Spinal cord (tissue), 10 donors: Measurements from ENCODE around the gene FOXJ2. TPM values are rescaled to one million over a fixed set of nuclear protein-coding genes. Genes with fewer than 3 reads are reported as not detected.
"Not testable (repeated sequence)": the region's sequence is repeated elsewhere in the genome, so short reads cannot be mapped to it uniquely, and the experiment has no call there.

Experiments
- DNase-seq, 6 donors: peaks; one replicate each; pipeline versions ENCODE4 v3.0.0 to v3.0.0-alpha.2; 2013 to 2015; ENCODE audit warnings: low spot score in 6 of 6, low read depth in 4 of 6
- H3K27ac ChIP-seq: one replicate; pipeline ENCODE4 v1.5.1; 2013; ENCODE audit warnings: low read depth, low read length, control low read depth
- H3K27me3 ChIP-seq: one replicate; pipeline ENCODE4 v1.6.1; 2013; ENCODE audit warnings: low read length; ENCODE audit not compliant: control insufficient read depth, insufficient read depth
- H3K36me3 ChIP-seq: one replicate; pipeline ENCODE4 v1.6.1; 2013; ENCODE audit warnings: low read length; ENCODE audit not compliant: control insufficient read depth, insufficient read depth
- H3K4me1 ChIP-seq: one replicate; pipeline ENCODE4 v1.6.1; 2013; ENCODE audit warnings: low read length; ENCODE audit not compliant: control insufficient read depth, insufficient read depth
- H3K4me3 ChIP-seq: one replicate; pipeline ENCODE4 v1.5.1; 2013; ENCODE audit warnings: low read depth, low read length, control low read depth
- H3K9me3 ChIP-seq: one replicate; pipeline ENCODE4 v1.6.1; 2013; ENCODE audit warnings: low read length; ENCODE audit not compliant: control insufficient read depth, insufficient read depth
- WGBS: methylation state at CpG from one replicate; pipeline ENCODE4 v1.1.5; 2013; ENCODE audit warnings: missing lambda C conversion rate; ENCODE audit not compliant: insufficient coverage; 5-methylcytosine and 5-hydroxymethylcytosine counted together
- polyA plus RNA-seq, 2 donors: library from polyadenylated mRNA; unstranded; fragments of 120-200 nt; gene quantifications; one replicate each; pipeline ENCODE4 v1.2.1, GENCODE V29; 2013; ENCODE audit not compliant: insufficient read length in 2 of 2
- total RNA-seq, 2 donors: library from RNA; depleted of rRNA in 1 of 2; stranded (reverse); fragments of 120-200 nt in 1 of 2; fragments of >200 nt in 1 of 2; gene quantifications; one replicate each; pipeline versions ENCODE4 v1.2.3 to v1.2.4, GENCODE V29; 2013 to 2014
- donor health status: healthy.

Gene FOXJ2
- total and polyA plus RNA-seq, 4 donors: 9.5 to 18.7 (median 14.7) TPM

- peaks cover 3% of the 10 kb centered on the region for H3K4me1 ChIP-seq
- H3K9me3 ChIP-seq: no peaks in the 10 kb centered on the region
- no peaks in the 10 kb centered on the region for H3K36me3 ChIP-seq
- no peak overlapping the region for H3K4me3 ChIP-seq
- H3K27ac ChIP-seq: no peak overlapping the region
- DNase-seq: no peak
- 84% methylated on average over 3 of the region's 4 CpGs for WGBS
- H3K27me3 ChIP-seq: no peaks in the 10 kb centered on the region
Measured at GRCh38 chr12:8076366-8076765, 43.9 kb downstream of the FOXJ2 start.

- H3K9me3 ChIP-seq: no peaks in the 10 kb centered on the region
- no peak overlapping the region for H3K4me3 ChIP-seq
- H3K36me3 ChIP-seq: no peaks in the 10 kb centered on the region
- no peak overlapping the region for H3K27ac ChIP-seq
- no peaks in the 10 kb centered on the region for H3K27me3 ChIP-seq
- H3K4me1 ChIP-seq: peaks cover 3% of the 10 kb centered on the region
- no peak for DNase-seq
- WGBS: no CpG with 5 or more reads among the region's 4 CpGs
Measured at GRCh38 chr12:8077207-8077606, 44.7 kb downstream of the FOXJ2 start.

DNA sequence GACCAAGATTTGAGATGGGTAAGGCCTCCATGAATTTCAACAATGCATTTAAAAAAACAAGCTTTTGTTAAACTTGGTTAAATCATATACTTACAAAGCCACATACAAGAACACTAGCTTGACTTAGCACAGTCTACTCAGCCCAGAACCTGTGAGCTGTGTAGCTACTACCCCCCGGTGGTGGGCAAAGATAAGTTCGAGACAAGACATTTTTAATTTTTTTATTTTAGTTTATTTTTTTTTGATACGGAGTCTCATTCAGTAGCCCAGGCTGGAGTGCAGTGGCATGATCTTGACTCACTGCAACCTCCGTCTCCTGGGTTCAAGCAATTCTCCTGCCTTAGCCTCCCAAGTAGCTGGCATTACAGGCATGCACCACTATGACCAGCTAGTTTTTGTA, 45.9 kb downstream of the FOXJ2 start:
- WGBS: no CpG with 5 or more reads among the region's 4 CpGs
- peak in 2 of 6 donors; percentile 49 to 68 for DNase-seq

GRCh38 chr12:8078916-8079315, 46.4 kb downstream of the FOXJ2 start:
- 89% methylated on average over 1 of the region's 2 CpGs for WGBS
- H3K4me1 ChIP-seq: peaks cover 10% of the 10 kb centered on the region
- H3K9me3 ChIP-seq: no peaks in the 10 kb centered on the region
- H3K36me3 ChIP-seq: peaks cover 2% of the 10 kb centered on the region
- H3K27me3 ChIP-seq: no peaks in the 10 kb centered on the region
- no peak overlapping the region for H3K27ac ChIP-seq
- H3K4me3 ChIP-seq: no peak overlapping the region
- DNase-seq: peak in 1 of 6 donors; percentile 7

More for the DNA sequence above, 45.9 kb downstream of the FOXJ2 start:
- Histone ChIP-seq H3K36me3 (no peaks in the 10 kb centered on the region), H3K4me1 (peaks cover 5% of the 10 kb centered on the region), H3K9me3 (no peaks in the 10 kb centered on the region), H3K4me3 (no peak overlapping the region), H3K27me3 (no peaks in the 10 kb centered on the region), H3K27ac (no peak overlapping the region)

DNA sequence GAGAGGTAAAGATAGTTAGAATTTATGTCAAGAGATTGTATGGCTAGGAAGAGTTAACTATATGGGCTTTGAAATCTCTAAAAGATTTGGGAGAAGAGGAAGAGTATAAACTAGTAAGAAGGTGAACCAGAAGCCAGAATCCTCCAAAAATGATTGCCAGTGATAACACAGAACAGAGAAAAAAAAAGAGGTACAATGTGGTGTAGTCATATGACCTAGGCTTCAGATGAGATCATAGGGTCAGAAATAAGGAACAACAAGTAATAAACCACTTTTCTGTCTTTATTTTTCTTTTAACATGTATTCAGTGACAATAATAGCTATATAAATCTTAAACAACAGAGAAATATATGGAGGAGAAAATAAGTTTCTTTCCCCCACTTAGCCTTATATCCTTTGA, 47.6 kb downstream of the FOXJ2 start:
- no peak overlapping the region for H3K27ac ChIP-seq
- H3K36me3 ChIP-seq: peaks cover 2% of the 10 kb centered on the region
- H3K4me3 ChIP-seq: no peak overlapping the region
- DNase-seq: no peak
- H3K27me3 ChIP-seq: no peaks in the 10 kb centered on the region
- H3K9me3 ChIP-seq: no peaks in the 10 kb centered on the region
- peaks cover 15% of the 10 kb centered on the region for H3K4me1 ChIP-seq

GRCh38 chr12:8081251-8081920, 48.9 kb downstream of the FOXJ2 start:
- Histone ChIP-seq H3K36me3 (peaks cover 5% of the 10 kb centered on the region), H3K4me3 (peak overlapping the region; percentile 81), H3K27me3 (no peaks in the 10 kb centered on the region), H3K27ac (peak overlapping the region; percentile 85), H3K4me1 (peaks cover 15% of the 10 kb centered on the region), H3K9me3 (no peaks in the 10 kb centered on the region)
- DNase-seq: peak in 4 of 6 donors; percentile 5 to 66 (median 17)
- WGBS: 1% methylated on average over 9 of the region's 15 CpGs

DNA sequence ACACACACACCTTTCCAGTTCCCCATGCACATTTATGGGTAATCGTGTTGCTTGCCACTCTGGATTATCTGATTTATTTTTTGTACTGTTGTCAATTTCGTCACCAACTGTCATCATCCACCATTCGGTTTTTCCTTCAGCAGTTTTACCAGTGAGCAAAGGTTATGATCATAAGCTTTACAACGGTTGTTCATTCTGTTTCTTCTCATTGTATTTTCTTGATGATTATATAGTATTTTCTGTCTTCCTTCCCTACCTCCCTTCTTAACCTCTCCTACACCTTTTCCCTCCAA, 50.2 kb downstream of the FOXJ2 start:
- H3K4me1 ChIP-seq: peaks cover 15% of the 10 kb centered on the region
- peak overlapping the region; percentile 81 for H3K4me3 ChIP-seq
- H3K27me3 ChIP-seq: no peaks in the 10 kb centered on the region
- peak in 1 of 6 donors; percentile 13 for DNase-seq
- WGBS: no CpG with 5 or more reads among the region's 4 CpGs
- peaks cover 6% of the 10 kb centered on the region for H3K36me3 ChIP-seq
- H3K27ac ChIP-seq: peak overlapping the region; percentile 85
- H3K9me3 ChIP-seq: no peaks in the 10 kb centered on the region

DNA sequence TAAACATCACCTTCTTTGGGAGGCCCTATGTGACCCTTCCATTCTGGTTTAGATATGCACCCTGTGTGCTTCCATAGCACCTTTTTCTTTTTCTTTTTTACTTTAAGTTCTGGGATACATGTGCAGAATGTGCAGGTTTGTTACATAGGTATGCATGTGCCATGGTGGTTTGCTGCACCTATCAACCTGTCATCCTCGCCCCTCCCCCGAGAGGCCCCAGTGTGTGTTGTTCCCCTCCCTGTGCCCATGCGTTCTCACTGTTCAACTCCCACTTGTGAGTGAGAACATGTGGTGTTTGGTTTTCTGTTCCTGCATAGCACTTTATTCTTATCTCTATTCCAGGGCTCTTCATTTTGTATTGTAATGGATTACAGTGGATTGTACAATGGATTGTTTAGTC, 51.8 kb downstream of the FOXJ2 start:
- no CpG with 5 or more reads among the region's 3 CpGs for WGBS
- H3K4me3 ChIP-seq: not testable (repeated sequence)

GRCh38 chr12:8087666-8088065, 55.1 kb downstream of the FOXJ2 start:
- Histone ChIP-seq H3K36me3 (peaks cover 22% of the 10 kb centered on the region), H3K4me1 (peaks cover 12% of the 10 kb centered on the region), H3K9me3 (no peaks in the 10 kb centered on the region), H3K27ac (no peak overlapping the region), H3K27me3 (no peaks in the 10 kb centered on the region), H3K4me3 (no peak overlapping the region)
- no peak for DNase-seq
- no CpG with 5 or more reads among the region's 2 CpGs for WGBS

More for the DNA sequence above, 51.8 kb downstream of the FOXJ2 start:
- H3K27ac ChIP-seq, H3K36me3 ChIP-seq, DNase-seq, H3K9me3 ChIP-seq, H3K27me3 ChIP-seq: not testable (repeated sequence)
- H3K4me1 ChIP-seq: peaks cover 15% of the 10 kb centered on the region

DNA sequence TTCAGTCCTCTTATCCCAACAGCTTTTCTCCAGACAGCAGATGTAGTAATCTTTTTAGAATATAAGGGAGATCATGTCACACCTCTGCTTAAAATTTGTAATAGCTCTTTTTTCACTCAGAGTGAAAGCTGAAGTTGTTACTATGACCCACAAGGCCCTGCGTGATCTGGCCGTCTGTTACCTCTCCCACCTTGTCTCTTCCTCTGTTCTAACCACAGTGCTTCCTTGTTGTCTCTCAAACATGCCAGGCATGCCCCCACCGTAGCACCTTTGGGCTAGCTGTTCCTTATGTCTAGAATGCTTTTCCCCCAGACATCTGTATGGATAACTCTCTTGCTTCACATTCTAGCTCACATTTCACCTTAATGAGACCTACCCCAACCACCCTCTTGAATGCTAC, 56.1 kb downstream of the FOXJ2 start:
- Histone ChIP-seq H3K4me1 (peaks cover 8% of the 10 kb centered on the region), H3K4me3 (no peak overlapping the region), H3K9me3 (no peaks in the 10 kb centered on the region), H3K27ac (no peak overlapping the region), H3K36me3 (peaks cover 27% of the 10 kb centered on the region), H3K27me3 (no peaks in the 10 kb centered on the region)
- DNase-seq: no peak
- WGBS: 87% methylated on average over 3 of the region's 3 CpGs
